CD4-positive, alpha-beta T cell treated with Interferon gamma for 1 hour (primary cell): ENCODE results near the gene FRAT2.

ENCODE experiments used
- DNase-seq: peaks from one replicate; pipeline ENCODE4 v3.0.0-alpha.2; 2020

The FRAT2 gene

GRCh38 chr10:97323501-97323900 lies 11.0 kb downstream of the FRAT2 start:
- DNase-seq, result no peak

- DNase-seq, result no peak
Measured at GRCh38 chr10:97321804-97322190, 12.7 kb downstream of the FRAT2 start.

DNA sequence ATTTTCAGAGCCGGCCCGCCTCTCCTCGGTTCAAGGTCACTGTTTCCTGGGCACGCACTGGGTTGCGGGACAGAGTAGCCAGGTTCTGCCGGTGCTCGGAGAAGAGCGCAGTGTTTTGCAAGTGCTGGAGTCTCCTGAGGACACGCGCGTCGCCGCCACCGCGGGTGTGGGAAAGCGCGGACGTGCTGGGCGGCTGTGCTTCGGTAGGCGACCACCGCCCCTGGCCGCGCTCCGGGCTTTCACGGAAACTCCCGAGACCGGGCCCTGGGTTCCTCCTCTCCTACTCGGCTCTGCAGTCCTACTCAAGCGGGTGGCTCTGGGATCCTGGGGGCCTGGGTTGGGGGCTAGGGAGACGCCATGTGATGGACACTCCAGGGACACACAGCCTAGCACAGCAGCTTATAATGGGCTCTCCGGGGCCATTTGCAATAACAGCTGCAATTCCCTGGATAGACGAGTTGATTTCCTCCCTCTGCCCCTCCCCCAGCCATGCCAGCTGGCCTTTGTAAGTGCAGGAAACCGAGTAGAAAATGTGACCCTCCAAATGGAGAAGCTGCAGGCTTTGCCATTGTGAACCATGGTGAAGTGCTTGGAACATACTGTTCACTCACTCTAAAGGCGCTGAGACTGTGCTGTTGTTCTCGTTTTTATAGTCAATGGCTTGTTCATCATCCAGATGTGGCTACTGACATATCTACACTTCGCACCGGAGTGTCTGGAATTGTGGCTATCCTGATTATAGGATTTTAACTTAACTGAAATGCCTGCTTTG lies 13.3 kb downstream of the FRAT2 start:
- peak; percentile 14 for DNase-seq

GRCh38 chr10:97320480-97321031 lies 14.0 kb downstream of the FRAT2 start:
- no peak for DNase-seq

DNA sequence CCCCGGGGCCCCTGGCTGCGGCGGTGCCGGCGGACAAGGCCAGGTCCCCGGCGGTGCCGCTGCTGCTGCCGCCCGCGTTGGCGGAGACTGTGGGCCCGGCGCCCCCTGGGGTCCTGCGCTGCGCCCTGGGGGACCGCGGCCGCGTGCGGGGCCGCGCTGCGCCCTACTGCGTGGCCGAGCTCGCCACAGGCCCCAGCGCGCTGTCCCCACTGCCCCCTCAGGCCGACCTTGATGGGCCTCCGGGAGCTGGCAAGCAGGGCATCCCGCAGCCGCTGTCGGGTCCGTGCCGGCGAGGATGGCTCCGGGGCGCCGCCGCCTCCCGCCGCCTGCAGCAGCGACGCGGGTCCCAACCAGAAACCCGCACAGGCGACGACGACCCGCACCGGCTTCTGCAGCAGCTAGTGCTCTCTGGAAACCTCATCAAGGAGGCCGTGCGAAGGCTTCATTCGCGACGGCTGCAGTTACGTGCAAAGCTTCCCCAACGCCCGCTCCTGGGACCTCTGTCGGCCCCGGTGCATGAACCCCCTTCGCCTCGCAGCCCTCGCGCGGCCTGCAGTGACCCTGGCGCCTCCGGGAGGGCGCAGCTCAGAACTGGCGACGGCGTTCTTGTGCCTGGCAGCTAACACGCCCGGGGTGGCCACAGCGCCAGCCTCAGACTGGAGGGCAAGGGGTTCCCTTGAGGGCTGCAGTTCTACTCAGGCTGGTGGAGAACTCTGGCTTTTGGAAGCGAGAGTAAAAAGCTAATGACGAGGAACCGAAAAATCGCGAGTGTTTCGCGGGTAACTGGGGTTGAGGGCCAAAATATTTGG lies 14.7 kb downstream of the FRAT2 start:
- peak; percentile 67 for DNase-seq

- DNase-seq, result peak; percentile 87
Measured at GRCh38 chr10:97318772-97319651, 15.5 kb downstream of the FRAT2 start, which contains the start of gene FRAT1. TSS of gene FRAT1 (plus strand) at chr10:97319271. CDS start at chr10:97319454, 183 bp downstream.

GRCh38 chr10:97314671-97315070 lies 19.9 kb downstream of the FRAT2 start:
- no peak for DNase-seq

DNA sequence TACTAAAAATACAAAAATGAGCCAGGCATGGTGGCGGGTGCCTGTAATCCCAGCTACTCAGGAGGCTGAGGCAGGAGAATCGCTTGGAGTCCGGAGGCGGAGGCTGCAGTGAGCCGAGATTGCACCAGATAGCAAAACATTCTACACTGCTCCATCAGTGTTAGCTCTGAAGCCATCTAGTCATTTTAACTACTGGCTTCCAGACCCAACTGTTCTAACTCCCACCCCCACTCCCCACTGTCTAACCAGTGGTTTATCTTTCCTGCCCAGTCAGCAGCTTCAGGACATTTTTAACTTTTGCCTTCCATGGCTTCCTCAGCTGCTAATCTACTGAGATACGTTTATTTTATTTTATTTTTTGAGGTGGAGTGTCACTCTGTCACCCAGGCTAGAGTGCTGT lies 21.6 kb downstream of the FRAT2 start:
- DNase-seq, result no peak

- DNase-seq, result no peak
Measured at GRCh38 chr10:97311111-97311626, 23.4 kb downstream of the FRAT2 start.

DNA sequence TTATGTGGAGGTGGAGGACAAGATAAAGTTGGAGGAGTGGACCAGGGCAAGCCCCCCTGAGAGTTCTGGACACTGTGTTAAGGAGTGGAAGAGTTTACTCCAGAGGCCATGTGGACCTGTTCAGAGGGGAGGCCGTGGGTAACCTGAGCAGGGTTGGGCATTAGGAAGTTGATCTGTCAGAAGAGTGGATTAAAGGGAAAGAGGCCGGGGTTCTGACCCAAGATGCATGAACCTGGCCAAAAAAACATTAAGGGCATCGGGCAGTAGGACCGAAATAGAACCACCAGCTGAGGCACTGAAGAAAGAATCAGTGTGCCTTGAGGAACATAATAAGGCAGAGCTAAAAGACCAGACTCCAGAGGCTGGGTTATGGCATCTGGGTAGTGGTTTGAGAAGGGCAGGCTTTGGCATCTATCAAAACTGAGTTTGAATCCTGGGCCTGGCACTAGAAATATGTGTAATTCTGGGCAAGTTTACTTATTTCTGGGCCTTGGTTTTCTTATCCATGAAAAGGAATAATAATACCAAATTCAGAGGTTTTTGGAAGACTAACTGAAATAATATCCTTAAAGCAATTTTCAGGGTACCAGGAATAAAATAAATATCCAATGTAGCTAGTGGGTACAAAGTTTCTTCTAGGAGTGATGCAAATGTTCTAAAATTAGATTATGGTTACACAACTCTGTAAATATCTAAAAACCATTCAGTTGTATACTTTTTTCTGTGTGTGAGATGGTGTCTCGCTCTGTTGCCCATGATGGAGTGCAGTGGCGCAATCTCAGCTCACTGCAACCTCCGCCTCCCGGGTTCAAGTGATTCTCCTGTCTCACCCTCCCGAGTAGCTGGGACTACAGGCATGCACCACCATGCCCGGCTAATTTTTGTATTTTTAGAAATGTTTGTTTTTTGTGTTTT lies 26.4 kb downstream of the FRAT2 start:
- no peak for DNase-seq

DNA sequence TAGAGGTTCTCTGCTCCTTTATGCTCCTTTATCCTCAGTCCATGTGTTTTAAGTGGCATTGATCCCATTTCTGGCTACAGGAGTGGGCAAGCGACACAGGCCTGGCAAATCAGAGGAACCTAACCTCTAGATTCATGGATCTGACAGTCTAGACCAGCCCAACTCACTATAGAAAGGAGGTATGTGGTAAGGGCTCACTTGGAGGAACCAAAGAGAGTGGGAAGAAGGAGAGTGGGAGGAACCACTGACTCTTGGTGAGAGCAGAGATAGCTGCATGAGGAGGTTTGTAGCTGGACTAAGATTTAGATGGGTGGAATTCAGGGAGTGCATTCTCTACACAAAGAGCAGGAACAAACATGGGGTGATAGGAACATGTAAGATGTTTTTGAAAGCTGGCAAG lies 27.1 kb downstream of the FRAT2 start:
- DNase-seq, result no peak

GRCh38 chr10:97302088-97302791 lies 32.3 kb downstream of the FRAT2 start:
- no peak for DNase-seq

GRCh38 chr10:97300980-97301379 lies 33.5 kb downstream of the FRAT2 start:
- DNase-seq, result no peak

DNA sequence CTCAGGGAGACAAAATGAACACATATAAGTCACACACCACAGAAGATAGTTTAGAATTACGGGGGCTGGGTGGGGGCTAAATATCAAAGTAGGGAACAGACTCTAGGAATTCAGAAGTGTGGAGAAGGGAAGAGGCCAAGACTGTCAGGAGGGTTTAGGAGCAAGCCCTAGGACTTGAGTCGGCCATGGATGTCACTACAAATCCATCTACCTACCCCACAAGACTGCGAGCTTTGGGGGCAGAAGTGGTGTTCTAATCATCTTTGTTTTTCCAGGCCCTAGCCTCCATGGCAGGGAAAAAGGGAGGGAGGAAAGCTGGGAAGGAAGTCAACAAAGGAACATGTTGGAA lies 36.3 kb downstream of the FRAT2 start:
- DNase-seq, result no peak

DNA sequence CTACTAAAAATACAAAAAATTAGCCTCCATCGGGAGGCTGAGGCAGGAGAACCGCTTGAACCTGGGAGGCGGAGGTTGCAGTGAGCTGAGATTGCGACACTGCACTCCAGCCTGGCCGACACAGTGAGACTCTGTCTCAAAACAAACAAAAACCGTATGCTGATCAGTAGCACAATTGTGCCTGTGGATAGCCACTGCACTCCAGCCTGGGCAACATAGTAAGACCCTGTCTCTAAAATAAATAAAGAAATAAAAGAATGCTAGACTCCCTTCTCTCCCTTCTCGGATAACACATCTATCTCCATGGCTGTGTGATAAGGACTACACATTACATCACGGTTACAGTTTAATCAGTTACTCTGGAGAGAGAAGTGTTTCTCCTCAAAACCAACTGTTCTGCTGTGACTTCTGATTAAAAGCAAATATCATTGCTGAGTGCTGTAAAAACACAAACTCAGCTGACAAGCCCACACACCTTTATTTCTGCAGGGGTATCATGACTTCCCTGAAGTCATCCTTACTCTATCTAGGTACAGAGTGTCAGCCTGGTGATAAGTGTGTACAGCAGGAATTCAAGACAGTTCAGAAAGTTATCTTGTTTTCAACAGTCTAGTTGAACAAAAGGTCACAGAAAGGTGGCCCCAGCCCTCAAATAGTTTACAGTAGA lies 36.8 kb downstream of the FRAT2 start:
- no peak for DNase-seq

DNA sequence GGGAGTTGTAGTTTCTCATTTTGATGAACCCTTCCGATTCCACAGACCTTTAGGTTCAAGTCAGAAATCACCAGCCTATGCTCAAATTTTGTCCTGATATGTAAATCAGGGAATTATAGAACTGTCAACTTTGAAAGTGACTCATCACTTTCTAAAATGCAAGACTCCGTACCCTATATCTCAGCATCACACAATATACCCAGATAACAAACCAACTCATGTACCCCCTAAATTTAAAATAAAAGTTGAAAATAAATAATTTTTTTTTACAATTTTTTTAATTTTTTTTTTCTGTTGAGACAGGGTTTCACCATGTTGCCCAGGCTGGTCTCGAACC lies 41.7 kb downstream of the FRAT2 start:
- no peak for DNase-seq

DNA sequence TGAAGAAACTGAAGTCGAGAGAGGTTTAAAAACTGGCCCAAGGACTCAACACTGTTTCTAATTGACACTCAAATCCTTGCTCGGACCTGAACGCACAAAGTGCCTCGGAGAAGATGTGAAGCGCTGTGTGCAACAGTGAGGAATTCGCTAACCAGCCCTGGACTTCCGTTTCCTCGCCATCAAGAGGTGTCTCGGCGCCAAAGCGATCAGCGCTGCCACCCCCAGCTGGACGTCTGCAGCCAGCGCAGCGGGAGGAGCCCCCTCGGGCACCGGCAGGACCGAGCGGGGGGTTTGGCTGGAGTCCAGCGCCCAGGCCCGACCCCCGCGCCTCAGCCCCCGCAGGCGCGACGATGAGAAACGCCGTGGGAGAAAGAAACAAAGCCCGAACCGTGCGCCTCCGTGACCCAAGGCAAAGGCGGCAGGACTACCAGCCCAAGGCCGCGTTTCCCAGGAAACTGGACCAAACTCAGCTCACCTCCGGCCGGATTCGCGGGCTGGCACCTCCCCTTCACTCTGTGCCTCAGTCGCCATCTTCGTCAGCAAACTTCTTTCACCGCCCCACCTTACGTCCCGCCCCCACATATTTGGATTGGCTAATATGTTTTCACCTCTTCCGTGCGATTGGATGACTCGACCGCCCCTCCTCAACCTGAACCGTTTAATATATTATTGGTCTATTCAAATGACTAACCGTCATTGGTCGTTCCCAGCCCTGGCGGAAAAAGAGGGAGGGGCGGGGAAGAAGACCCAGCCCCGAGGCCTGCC lies 42.2 kb downstream of the FRAT2 start, which contains the start of gene ARHGAP19:
ARHGAP19 (minus strand) TSS at position 541 of the 765 bp plus-strand sequence; CDS start at position 531, 10 bp downstream.
- peak; percentile 95 for DNase-seq

- no peak for DNase-seq
Measured at GRCh38 chr10:97291357-97292096, 43.0 kb downstream of the FRAT2 start.
